Inflammatory macrophage treated with lipopolysaccharide for 4 hours (primary cell): ENCODE data around the gene CSAG1.
"Not testable (repeated sequence)": the region's sequence is repeated elsewhere in the genome, so short reads cannot be mapped to it uniquely, and the experiment has no call there.

Experiments
- DNase-seq: peaks from one replicate; pipeline ENCODE4 v3.0.0-alpha.2; 2020

CSAG1 gene, protein sequence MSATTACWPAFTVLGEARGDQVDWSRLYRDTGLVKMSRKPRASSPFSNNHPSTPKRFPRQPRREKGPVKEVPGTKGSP

DNA sequence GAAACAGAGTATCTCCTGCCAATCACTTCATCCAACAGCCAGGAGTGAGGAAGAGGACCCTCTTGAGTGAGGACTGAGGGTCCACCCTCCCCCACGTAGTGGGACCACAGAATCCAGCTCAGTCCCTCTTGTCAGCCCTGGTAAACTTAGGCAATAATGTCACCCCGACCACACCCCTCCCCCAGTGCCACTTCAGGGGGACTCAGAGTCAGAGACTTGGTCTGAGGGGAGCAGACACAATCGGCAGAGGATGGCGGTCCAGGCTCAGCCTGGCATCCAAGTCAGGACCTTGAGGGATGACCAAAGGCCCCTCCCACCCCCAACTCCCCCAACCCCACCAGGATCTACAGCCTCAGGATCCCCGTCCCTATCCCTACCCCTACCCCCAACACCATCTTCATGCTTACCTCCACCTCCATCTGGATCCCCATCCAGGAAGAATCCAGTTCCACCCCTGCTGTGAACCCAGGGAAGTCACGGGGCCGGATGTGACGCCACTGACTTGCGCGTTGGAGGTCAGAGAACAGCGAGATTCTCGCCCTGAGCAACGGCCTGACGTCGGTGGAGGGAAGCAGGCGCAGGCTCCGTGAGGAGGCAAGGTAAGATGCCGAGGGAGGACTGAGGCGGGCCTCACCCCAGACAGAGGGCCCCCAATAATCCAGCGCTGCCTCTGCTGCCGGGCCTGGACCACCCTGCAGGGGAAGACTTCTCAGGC is at the start of gene CSAG1, which contains the start of gene MAGEA12:
TSS of gene CSAG1 (minus strand) at position 461 of the 715 bp plus-strand sequence. CDS start 1,261 bp downstream, outside the sequence.
TSS of gene MAGEA12 (plus strand) at position 497 of the 715 bp plus-strand sequence. CDS start 2,405 bp downstream, outside the sequence.
- DNase-seq = no peak

GRCh38 chrX:152769549-152770289 is 36.2 kb upstream of the CSAG1 start, which contains the start of gene MAGEA6:
MAGEA6 (minus strand) TSS chrX:152769689; CDS start chrX:152767650, 2,039 bp downstream.
- not testable (repeated sequence) for DNase-seq

DNA sequence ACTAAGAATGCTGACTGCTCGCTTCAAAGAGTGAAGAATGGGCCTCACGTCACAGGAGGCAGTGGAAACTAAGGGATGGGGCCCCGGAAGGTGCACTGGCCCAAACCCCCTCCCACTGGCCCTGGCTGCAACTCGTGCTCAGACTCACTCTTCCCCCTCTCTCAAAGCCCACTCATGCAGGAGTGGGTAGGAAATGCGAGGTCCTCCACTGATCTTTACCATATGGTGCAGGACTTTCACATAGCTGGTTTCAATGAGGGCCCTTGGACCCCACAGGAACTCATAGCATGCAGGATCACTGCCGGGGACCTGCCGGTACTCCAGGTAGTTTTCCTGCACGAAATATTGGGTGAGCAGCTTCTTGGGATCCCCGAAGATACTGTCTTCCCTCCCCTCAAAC is 33.0 kb upstream of the CSAG1 start:
- DNase-seq = not testable (repeated sequence)

GRCh38 chrX:152761582-152761981 is 28.1 kb upstream of the CSAG1 start:
- not testable (repeated sequence) for DNase-seq

DNA sequence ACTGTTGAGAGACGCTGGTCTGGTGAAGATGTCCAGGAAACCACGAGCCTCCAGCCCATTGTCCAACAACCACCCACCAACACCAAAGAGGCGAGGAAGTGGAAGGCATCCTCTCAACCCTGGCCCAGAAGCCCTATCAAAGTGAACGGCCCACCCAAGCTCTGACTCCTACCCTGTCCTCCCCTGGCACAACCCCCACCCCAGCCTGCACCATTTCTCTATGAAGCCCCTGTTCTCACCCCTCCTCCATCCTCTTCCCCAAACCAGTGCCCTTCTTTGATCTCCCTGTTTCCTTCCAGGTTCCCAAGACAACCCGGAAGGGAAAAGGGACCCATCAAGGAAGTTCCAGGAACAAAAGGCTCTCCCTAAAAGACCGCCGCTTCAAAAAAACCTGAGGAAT is 26.0 kb upstream of the CSAG1 start:
- DNase-seq = not testable (repeated sequence)

- not testable (repeated sequence) for DNase-seq
Observed at GRCh38 chrX:152758918-152759317, 25.4 kb upstream of the CSAG1 start, which contains the start of gene CSAG3. CSAG3 (plus strand) TSS chrX:152759218.

DNA sequence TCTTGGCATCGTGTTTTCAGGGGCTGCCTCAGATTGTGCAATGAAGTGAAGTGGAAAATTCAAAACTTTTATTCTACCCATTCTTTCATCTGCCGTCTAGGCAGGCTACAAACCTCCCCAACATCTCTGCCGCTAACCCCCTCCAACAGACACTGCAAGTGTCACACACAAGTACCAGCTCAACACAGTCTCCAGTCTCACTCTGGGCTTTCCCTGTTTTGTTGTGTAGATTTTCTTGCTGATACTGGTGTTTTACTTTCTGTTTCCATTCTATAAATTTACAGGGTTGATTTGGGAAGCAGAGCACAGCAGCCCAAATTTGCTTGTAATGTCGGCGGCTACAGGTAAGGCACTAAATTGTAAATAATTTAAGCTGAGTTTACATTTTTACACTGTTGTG is 21.4 kb upstream of the CSAG1 start:
- DNase-seq = not testable (repeated sequence)

DNA sequence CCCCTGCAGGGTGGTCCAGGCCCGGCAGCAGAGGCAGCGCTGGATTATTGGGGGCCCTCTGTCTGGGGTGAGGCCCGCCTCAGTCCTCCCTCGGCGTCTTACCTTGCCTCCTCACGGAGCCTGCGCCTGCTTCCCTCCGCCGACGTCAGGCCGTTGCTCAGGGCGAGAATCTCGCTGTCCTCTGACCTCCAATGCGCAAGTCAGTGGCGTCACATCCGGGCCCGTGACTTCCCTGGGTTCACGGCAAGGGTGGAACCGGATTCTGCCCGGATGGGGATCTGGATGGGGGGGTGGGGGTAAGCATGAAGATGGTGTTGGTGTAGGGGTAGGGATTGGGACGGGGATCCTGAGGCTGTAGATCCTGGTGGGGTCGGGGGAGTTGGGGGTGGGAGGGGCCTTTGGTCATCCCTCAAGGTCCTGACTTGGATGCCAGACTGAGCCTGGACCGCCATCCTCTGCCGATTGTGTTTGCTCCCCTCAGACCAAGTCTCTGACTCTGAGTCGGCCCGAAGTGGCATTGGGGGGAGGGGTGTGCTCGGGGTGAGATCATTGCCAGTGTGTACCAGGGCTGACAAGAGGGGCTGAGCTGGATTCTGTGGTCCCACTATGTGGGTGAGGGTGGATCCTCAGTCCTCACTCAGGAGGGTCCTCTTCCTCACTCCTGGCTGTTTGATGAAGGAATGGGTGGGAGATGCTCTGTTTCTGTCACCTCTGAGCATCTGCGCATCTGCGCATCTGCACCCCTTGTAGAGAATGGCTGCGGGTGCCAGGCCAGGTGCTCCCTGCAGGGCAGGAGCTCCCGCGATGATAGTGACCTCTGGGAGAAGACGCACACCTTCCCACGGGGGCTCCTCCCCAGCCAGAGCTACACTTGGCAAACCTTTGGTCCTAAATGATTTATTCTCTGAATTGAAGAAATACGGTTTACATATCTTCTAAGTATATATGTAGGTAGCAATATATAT is 20.4 kb upstream of the CSAG1 start, which contains the start of gene MAGEA2:
TSS of gene MAGEA2 (minus strand) at position 157 of the 965 bp plus-strand sequence. CDS start 2,479 bp downstream, outside the sequence.
- DNase-seq = not testable (repeated sequence)

- DNase-seq = no peak
Observed at GRCh38 chrX:152738560-152738959, 5.0 kb upstream of the CSAG1 start.

DNA sequence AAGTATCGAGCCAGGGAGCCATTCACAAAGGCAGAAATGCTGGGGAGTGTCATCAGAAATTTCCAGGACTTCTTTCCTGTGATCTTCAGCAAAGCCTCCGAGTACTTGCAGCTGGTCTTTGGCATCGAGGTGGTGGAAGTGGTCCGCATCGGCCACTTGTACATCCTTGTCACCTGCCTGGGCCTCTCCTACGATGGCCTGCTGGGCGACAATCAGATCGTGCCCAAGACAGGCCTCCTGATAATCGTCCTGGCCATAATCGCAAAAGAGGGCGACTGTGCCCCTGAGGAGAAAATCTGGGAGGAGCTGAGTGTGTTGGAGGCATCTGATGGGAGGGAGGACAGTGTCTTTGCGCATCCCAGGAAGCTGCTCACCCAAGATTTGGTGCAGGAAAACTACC is 3.0 kb upstream of the CSAG1 start:
- not testable (repeated sequence) for DNase-seq

- DNase-seq = no peak
Observed at GRCh38 chrX:152735860-152736511, 2.5 kb upstream of the CSAG1 start.

GRCh38 chrX:152735101-152735500 is 1.6 kb upstream of the CSAG1 start:
- no peak for DNase-seq

- DNase-seq = not testable (repeated sequence)
Observed at GRCh38 chrX:152734143-152734858, 780 bp upstream of the CSAG1 start.

- no peak for DNase-seq
Observed at GRCh38 chrX:152725409-152725808, 8.1 kb downstream of the CSAG1 start.

DNA sequence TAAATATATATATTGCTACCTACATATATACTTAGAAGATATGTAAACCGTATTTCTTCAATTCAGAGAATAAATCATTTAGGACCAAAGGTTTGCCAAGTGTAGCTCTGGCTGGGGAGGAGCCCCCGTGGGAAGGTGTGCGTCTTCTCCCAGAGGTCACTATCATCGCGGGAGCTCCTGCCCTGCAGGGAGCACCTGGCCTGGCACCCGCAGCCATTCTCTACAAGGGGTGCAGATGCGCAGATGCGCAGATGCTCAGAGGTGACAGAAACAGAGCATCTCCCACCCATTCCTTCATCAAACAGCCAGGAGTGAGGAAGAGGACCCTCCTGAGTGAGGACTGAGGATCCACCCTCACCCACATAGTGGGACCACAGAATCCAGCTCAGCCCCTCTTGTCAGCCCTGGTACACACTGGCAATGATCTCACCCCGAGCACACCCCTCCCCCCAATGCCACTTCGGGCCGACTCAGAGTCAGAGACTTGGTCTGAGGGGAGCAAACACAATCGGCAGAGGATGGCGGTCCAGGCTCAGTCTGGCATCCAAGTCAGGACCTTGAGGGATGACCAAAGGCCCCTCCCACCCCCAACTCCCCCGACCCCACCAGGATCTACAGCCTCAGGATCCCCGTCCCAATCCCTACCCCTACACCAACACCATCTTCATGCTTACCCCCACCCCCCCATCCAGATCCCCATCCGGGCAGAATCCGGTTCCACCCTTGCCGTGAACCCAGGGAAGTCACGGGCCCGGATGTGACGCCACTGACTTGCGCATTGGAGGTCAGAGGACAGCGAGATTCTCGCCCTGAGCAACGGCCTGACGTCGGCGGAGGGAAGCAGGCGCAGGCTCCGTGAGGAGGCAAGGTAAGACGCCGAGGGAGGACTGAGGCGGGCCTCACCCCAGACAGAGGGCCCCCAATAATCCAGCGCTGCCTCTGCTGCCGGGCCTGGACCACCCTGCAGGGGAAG is 19.4 kb downstream of the CSAG1 start, which contains the start of gene MAGEA2B:
TSS of gene MAGEA2B (plus strand) at position 814 of the 973 bp plus-strand sequence. CDS start 2,479 bp downstream, outside the sequence.
- DNase-seq = not testable (repeated sequence)

DNA sequence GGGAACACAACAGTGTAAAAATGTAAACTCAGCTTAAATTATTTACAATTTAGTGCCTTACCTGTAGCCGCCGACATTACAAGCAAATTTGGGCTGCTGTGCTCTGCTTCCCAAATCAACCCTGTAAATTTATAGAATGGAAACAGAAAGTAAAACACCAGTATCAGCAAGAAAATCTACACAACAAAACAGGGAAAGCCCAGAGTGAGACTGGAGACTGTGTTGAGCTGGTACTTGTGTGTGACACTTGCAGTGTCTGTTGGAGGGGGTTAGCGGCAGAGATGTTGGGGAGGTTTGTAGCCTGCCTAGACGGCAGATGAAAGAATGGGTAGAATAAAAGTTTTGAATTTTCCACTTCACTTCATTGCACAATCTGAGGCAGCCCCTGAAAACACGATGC is 20.3 kb downstream of the CSAG1 start:
- not testable (repeated sequence) for DNase-seq

- DNase-seq = not testable (repeated sequence)
Observed at GRCh38 chrX:152709173-152709572, 24.3 kb downstream of the CSAG1 start, which contains the start of gene CSAG2. CSAG2 (minus strand) TSS chrX:152709273; CDS start chrX:152709112, 161 bp downstream.

- DNase-seq = not testable (repeated sequence)
Observed at GRCh38 chrX:152706500-152706899, 27.0 kb downstream of the CSAG1 start.

GRCh38 chrX:152700390-152700789 is 33.1 kb downstream of the CSAG1 start:
- DNase-seq = not testable (repeated sequence)
